PC-3 (cell line): ENCODE results near the gene ARL16. TPM values are rescaled to one million over a fixed set of nuclear protein-coding genes. Genes with fewer than 3 reads are reported as not detected.

Experiments used
- ATAC-seq: fragments of 200-7000 bp; cut with Tn5 transposase; 2 replicates; pipeline ENCODE4 v1.9.1; 2020; ENCODE audit warnings: mild to moderate bottlenecking, moderate library complexity
- BruUV-seq: library from RNA; stranded (reverse); fragments of 400-500 nt; replicated peaks from 2 replicates; lab custom pipeline; 2021; lab: Mats Ljungman, UMichigan
- CTCF ChIA-PET: fragments of 300-600 bp; sonication (Branson Sonifier 250); formaldehyde crosslinking; loops from one replicate; lab custom pipeline; 2022; ENCODE audit warnings: antibody characterized with exemption; lab: Charles Lee
- POLR2A ChIA-PET: fragments of 300-600 bp; sonication (Branson Sonifier 250); formaldehyde crosslinking; loops from one replicate; lab custom pipeline; 2022; ENCODE audit warnings: antibody characterized with exemption; ENCODE audit not compliant: unreplicated experiment; lab: Charles Lee
- DNase-seq: peaks from one replicate; pipeline ENCODE4 v3.0.0-alpha.2; 2015
- H2AFZ ChIP-seq: fragments of 300-600 bp; sonication (generic); 2 replicates; pipeline ENCODE4 v1.6.0; 2016; ENCODE audit warnings: antibody characterized with exemption, low read length
- H3F3A ChIP-seq: fragments of 300-600 bp; sonication (generic); one replicate; pipeline ENCODE4 v1.6.0; 2017; ENCODE audit warnings: antibody characterized with exemption, low read length, control low read depth, mild to moderate bottlenecking; ENCODE audit not compliant: unreplicated experiment
- H3K27ac ChIP-seq: fragments of 300-600 bp; sonication (generic); 2 replicates; pipeline ENCODE4 v1.5.1; 2016; ENCODE audit warnings: mild to moderate bottlenecking, low read length
- H3K27me3 ChIP-seq: fragments of 300-600 bp; sonication (generic); 2 replicates; pipeline ENCODE4 v1.6.1; 2016; ENCODE audit warnings: low read length, mixed read lengths
- H3K36me3 ChIP-seq: fragments of 300-600 bp; sonication (generic); 2 replicates; pipeline ENCODE4 v1.6.1; 2016; ENCODE audit warnings: low read depth, mixed run types, low read length, mixed read lengths
- H3K4me1 ChIP-seq: fragments of 300-600 bp; sonication (generic); 2 replicates; pipeline ENCODE4 v1.5.1; 2016; ENCODE audit warnings: low read length; ENCODE audit not compliant: insufficient read depth
- H3K4me2 ChIP-seq: fragments of 300-600 bp; sonication (generic); 2 replicates; pipeline ENCODE4 v1.6.0; 2016; ENCODE audit warnings: low read length
- H3K4me3 ChIP-seq: fragments of 300-600 bp; sonication (generic); 2 replicates; pipeline ENCODE4 v1.5.1; 2016; ENCODE audit warnings: mild to moderate bottlenecking, low read length, mixed read lengths
- H3K79me2 ChIP-seq: fragments of 300-600 bp; sonication (generic); 2 replicates; pipeline ENCODE4 v1.6.1; 2017; ENCODE audit warnings: low read length, mixed read lengths
- H3K9ac ChIP-seq: fragments of 300-600 bp; sonication (generic); 2 replicates; pipeline ENCODE4 v1.6.0; 2016; ENCODE audit warnings: mild to moderate bottlenecking, low read length
- H3K9me2 ChIP-seq: fragments of 300-600 bp; sonication (generic); replicated peaks from 2 replicates; pipeline ENCODE4 v1.6.1; 2016; ENCODE audit warnings: mixed run types, low read length, mixed read lengths
- H3K9me3 ChIP-seq: fragments of 300-600 bp; sonication (generic); 2 replicates; pipeline ENCODE4 v1.6.1; 2016; ENCODE audit warnings: low read length, mixed read lengths
- H4K20me1 ChIP-seq: fragments of 300-600 bp; sonication (generic); 2 replicates; pipeline ENCODE4 v1.6.1; 2016; ENCODE audit warnings: low read length, mixed read lengths
- EZH2 ChIP-seq: fragments of 300-600 bp; sonication (generic); IDR thresholded peaks from one replicate; pipeline ENCODE4 v1.6.1; 2017; ENCODE audit warnings: antibody characterized with exemption, mild to moderate bottlenecking, low read length; ENCODE audit not compliant: unreplicated experiment
- EZH2phosphoT487 ChIP-seq: fragments of 300-600 bp; sonication (generic); IDR thresholded peaks from 2 replicates; pipeline ENCODE4 v1.6.1; 2018; ENCODE audit warnings: mild to moderate bottlenecking, antibody characterized with exemption, low read length, borderline replicate concordance
- intact Hi-C: fragments of 100-400 bp; cut with micrococcal nuclease; formaldehyde crosslinking; loops from 2 replicates; pipeline ENCODE4 v1.9.0; 2023
- total RNA-seq: library from RNA; depleted of rRNA; stranded (reverse); fragments of >200 nt; gene quantifications from 2 replicates; pipeline ENCODE4 v1.2.3, GENCODE V29; 2014
- TF ChIP-seq, protein P1 (sequence below): fragments of 300-600 bp; sonication (generic); conservative IDR thresholded peaks from 2 replicates; pipeline ENCODE4 v1.5.1; 2017; ENCODE audit warnings: antibody characterized with exemption, low read depth, mild to moderate bottlenecking, low read length

The ARL16 gene
- total RNA-seq, 1 experiment from 2014 or later, result 68.8 TPM

DNA sequence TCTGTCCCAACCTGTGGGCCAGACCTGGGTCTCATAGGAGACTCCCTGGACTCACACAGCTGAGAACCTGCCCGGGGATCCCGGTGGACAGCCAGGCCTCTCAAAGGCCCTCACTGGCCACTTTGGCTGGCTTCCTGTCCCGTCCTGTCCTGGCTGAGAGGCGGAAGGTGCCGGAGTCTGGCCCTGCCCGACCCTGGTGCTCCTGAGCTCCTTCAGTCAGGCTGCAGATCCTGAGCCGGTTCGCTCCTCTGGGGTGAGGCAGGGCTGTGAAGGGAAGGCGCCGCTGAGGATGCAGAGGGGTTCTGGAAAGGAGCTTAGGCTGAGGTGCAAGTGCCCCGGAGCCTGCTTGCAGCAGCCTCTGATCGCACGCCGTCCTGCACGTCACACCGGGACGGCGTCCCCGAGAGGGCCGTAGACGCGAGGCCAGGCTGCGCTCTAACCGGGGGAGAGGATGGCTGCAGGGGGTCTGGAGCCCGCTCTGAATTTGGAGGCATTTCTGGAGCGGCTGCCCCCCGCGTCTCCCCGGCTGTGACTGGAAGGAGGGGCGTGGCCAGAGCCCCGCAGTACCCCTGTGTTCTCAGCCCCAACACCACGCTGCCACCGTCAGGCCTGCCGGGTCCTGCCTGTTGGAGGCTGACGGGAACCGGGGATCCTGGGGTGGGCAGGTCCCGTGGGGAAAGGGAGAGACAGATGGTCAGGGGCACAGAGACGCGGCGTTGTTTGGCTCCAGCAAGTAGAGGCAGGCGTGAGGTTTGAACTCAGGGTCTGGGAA, 4.4 kb upstream of the ARL16 start:
- peaks cover 75% of the 10 kb centered on the region for H3K79me2 ChIP-seq
- no peak overlapping the region for H3K27ac ChIP-seq
- no peak for TF ChIP-seq EZH2phosphoT487
- TF ChIP-seq, protein P1, sequence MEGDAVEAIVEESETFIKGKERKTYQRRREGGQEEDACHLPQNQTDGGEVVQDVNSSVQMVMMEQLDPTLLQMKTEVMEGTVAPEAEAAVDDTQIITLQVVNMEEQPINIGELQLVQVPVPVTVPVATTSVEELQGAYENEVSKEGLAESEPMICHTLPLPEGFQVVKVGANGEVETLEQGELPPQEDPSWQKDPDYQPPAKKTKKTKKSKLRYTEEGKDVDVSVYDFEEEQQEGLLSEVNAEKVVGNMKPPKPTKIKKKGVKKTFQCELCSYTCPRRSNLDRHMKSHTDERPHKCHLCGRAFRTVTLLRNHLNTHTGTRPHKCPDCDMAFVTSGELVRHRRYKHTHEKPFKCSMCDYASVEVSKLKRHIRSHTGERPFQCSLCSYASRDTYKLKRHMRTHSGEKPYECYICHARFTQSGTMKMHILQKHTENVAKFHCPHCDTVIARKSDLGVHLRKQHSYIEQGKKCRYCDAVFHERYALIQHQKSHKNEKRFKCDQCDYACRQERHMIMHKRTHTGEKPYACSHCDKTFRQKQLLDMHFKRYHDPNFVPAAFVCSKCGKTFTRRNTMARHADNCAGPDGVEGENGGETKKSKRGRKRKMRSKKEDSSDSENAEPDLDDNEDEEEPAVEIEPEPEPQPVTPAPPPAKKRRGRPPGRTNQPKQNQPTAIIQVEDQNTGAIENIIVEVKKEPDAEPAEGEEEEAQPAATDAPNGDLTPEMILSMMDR, result no peak
- TF ChIP-seq EZH2, result no peak
- ATAC-seq (no peak), DNase-seq (no peak)
- H2AFZ ChIP-seq, result no peak overlapping the region
- no peaks in the 10 kb centered on the region for H3K9me3 ChIP-seq
- ChIA-PET CTCF (no interaction called here), POLR2A (no interaction called here)
- peaks cover 19% of the 10 kb centered on the region for H3K4me1 ChIP-seq
- H3K27me3 ChIP-seq, result no peaks in the 10 kb centered on the region
- intact Hi-C loops, result no loop called here
- H4K20me1 ChIP-seq, result peaks cover 55% of the 10 kb centered on the region
- no peaks in the 10 kb centered on the region for H3K9me2 ChIP-seq
- no peak overlapping the region for H3K4me3 ChIP-seq
- no TSS peak for BruUV-seq
- H3F3A ChIP-seq, result peaks cover 5% of the 10 kb centered on the region
- no peak overlapping the region for H3K4me2 ChIP-seq
- peaks cover 56% of the 10 kb centered on the region for H3K36me3 ChIP-seq
- H3K9ac ChIP-seq, result no peak overlapping the region

DNA sequence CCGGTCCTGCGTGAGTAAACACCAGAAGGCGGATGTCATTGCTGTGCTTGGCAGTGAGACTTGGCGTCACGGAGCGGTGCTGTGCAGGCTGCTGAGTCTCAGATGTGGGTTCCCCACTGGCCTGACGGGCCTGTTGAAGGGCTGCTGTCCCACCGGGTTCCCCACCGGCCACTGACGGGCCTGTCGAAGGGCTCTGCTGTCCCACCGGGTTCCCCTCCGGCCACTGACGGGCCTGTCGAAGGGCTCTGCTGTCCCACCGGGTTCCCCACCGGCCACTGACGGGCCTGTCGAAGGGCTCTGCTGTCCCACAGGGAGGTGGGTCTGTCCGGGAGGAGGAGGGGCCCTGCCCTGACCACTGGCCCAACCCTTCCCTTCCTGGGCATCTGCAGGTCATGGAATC, 3.0 kb upstream of the ARL16 start:
- H3K4me2 ChIP-seq, result no peak overlapping the region
- H3K27me3 ChIP-seq, result no peaks in the 10 kb centered on the region
- H3K9ac ChIP-seq, result no peak overlapping the region
- TF ChIP-seq EZH2phosphoT487 (no peak), EZH2 (no peak)
- TF ChIP-seq, protein P1, result no peak
- no peak overlapping the region for H2AFZ ChIP-seq
- H3K4me3 ChIP-seq, result no peak overlapping the region
- peaks cover 89% of the 10 kb centered on the region for H3K79me2 ChIP-seq
- H3K36me3 ChIP-seq, result peaks cover 45% of the 10 kb centered on the region
- BruUV-seq, result no TSS peak
- no peaks in the 10 kb centered on the region for H3K9me2 ChIP-seq
- peaks cover 55% of the 10 kb centered on the region for H4K20me1 ChIP-seq
- DNase-seq, result no peak
- no peak overlapping the region for H3K27ac ChIP-seq
- H3F3A ChIP-seq, result peaks cover 5% of the 10 kb centered on the region
- ChIA-PET POLR2A (no interaction called here), CTCF (no interaction called here)
- intact Hi-C loops, result no loop called here
- no peaks in the 10 kb centered on the region for H3K9me3 ChIP-seq
- H3K4me1 ChIP-seq, result peaks cover 24% of the 10 kb centered on the region
- no peak for ATAC-seq

DNA sequence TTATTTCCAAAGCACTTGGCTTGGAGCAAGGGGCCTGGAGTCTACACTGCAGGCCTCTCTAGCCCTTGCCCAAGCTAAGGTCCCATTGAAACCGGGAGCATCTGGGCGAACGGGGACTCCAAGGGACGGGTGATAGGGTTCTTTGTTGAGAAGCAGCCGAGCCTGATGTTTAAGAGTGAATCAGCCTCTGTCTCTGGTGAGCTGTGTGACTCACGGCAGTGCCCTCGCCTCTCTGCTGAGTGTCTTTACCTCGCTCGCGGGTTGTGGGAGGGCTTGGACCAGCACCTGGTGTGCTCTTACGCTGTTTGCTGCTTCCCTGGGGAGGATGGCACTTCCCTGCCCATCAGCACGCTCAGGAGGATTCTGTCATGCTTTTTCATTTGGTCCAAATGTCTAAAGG, 1.5 kb upstream of the ARL16 start:
- H3K27me3 ChIP-seq, result no peaks in the 10 kb centered on the region
- H3K4me3 ChIP-seq, result peak overlapping the region; percentile 87
- ATAC-seq (peak; percentile 62), DNase-seq (peak; percentile 88)
- peaks cover 5% of the 10 kb centered on the region for H3F3A ChIP-seq
- ChIA-PET POLR2A (interaction anchor here (0.7 to 1.0 kb wide), 2 partner anchors 17 to 18 kb away, joined by 4 to 6 read pairs; partner anchors contain the start of gene MRPL12), CTCF (no interaction called here)
- H3K4me1 ChIP-seq, result peaks cover 24% of the 10 kb centered on the region
- no peak overlapping the region for H2AFZ ChIP-seq
- intact Hi-C loops, result no loop called here
- H3K36me3 ChIP-seq, result peaks cover 38% of the 10 kb centered on the region
- peak overlapping the region; percentile 94 for H3K27ac ChIP-seq
- peak overlapping the region; percentile 96 for H3K4me2 ChIP-seq
- H3K79me2 ChIP-seq, result peaks cover 86% of the 10 kb centered on the region
- H3K9ac ChIP-seq, result peak overlapping the region; percentile 95
- H4K20me1 ChIP-seq, result peaks cover 54% of the 10 kb centered on the region
- no TSS peak for BruUV-seq
- TF ChIP-seq EZH2phosphoT487, result no peak
- no peak for TF ChIP-seq EZH2
- TF ChIP-seq, protein P1, result no peak
- H3K9me2 ChIP-seq, result no peaks in the 10 kb centered on the region
- H3K9me3 ChIP-seq, result no peaks in the 10 kb centered on the region
